ENCODE measurements around the gene IRF6. TPM values are rescaled to one million over a fixed set of nuclear protein-coding genes. Genes with fewer than 3 reads are reported as not detected.

Gene IRF6
- total RNA-seq, 2 donors from 2014 or later, result 0.20 to 1.1 TPM

DNA sequence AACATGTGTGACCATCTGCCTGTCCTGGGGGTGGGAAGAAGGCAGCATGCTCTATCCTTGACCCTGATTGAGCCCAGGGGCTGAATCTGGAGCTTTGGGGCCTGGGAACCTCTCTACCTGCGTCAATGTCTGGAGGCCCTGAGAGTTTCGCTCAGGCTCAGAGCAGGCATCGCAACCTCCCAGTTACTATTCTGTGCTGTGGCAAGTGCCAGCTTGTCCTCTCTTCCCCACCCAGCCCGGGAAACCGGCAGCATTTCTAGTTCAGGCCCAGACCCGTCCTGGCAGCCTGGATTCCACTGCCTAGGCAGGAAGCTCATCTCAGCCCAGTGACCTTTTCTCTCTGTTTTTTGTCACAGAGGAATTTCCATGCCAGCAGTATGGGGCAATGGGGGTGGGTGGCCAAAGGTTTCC, 10.0 kb upstream of the IRF6 start:
- ATAC-seq (no peak), DNase-seq (no peak)
- H3K4me3 Mint-ChIP-seq, result no peak overlapping the region
- H3K9me3 ChIP-seq (ENCODE audit: control insufficient read depth, low read length, poor library complexity, severe bottlenecking), result no peaks in the 10 kb centered on the region
- peaks cover 3% of the 10 kb centered on the region for H3K36me3 Mint-ChIP-seq (ENCODE audit: low read depth)
- H3K4me1 Mint-ChIP-seq, result peaks cover 9% of the 10 kb centered on the region
- H3K27ac Mint-ChIP-seq, result peak overlapping the region; percentile 85
- peaks cover 19% of the 10 kb centered on the region for H3K27me3 Mint-ChIP-seq

DNA sequence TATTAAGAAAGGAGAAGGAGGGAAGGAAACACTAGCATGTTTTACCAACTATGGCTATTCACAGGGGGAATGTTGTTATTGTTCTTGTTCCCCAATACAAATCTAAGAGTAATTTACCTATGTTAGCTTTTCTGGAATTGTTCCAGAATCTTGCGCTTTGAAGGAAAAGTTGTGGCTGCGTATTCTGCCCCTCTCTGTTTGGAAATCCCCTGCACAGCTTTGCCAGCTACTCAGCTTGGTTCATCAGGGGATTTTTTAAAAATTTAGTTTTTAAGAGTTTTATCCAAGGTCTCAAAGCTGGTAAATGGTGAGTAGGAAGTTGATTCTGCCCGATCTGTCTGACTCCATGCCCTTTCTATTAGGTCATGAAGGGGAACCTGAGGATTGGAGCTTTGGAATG, 9.5 kb upstream of the IRF6 start:
- Mint-ChIP-seq H3K27me3 (peaks cover 15% of the 10 kb centered on the region), H3K36me3 (ENCODE audit: low read depth) (peaks cover 3% of the 10 kb centered on the region), H3K4me1 (peaks cover 9% of the 10 kb centered on the region), H3K27ac (peak overlapping the region; percentile 85), H3K4me3 (no peak overlapping the region)
- ATAC-seq, result peak; percentile 81
- no peaks in the 10 kb centered on the region for H3K9me3 ChIP-seq (ENCODE audit: control insufficient read depth, low read length, poor library complexity, severe bottlenecking)
- DNase-seq, result no peak

DNA sequence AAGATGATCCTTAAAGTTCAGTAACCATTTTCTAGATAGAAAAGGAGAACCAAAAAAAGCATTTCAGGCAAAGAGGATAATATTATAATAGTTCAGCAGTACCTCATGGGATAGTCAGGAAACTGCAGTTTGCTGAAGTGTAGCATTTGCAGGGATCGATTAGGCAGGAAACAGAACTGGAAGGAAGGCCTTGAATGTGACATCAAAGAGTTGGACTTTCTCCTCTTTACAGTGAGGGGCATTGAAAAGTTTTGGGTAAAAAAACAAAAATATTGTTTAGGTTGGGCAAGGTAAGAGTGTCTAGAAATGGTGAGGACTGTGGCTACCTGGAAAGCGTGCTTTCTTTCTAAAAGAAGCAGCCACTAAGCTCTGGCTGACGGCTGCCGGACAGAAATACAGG, 8.0 kb upstream of the IRF6 start:
- H3K9me3 ChIP-seq (ENCODE audit: control insufficient read depth, low read length, poor library complexity, severe bottlenecking), result no peaks in the 10 kb centered on the region
- DNase-seq, result no peak
- no peak for ATAC-seq
- H3K4me3 Mint-ChIP-seq, result no peak overlapping the region
- H3K36me3 Mint-ChIP-seq (ENCODE audit: low read depth), result peaks cover 3% of the 10 kb centered on the region
- peaks cover 12% of the 10 kb centered on the region for H3K27me3 Mint-ChIP-seq
- H3K4me1 Mint-ChIP-seq, result peaks cover 9% of the 10 kb centered on the region
- no peak overlapping the region for H3K27ac Mint-ChIP-seq

DNA sequence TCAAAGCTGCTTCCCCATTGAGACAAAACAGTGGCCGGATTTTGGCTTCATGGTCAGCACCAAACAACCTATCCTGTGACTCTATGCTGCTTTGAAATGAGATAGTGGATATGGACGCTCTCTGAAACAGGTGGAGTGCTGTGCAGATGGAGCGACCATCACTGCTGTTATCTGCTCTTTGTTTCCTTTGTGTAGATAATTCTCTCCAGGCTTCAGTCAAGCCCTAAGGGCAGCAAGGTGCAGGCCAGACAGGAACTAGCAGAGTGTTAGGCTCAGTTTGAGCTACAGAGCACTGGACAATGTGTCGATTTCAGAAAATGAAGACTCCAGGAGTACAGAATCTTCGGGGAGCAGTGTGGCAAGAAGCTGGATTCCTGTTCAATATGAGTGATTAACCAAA, 4.8 kb upstream of the IRF6 start:
- DNase-seq (no peak), ATAC-seq (no peak)
- Mint-ChIP-seq H3K4me1 (peaks cover 11% of the 10 kb centered on the region), H3K4me3 (no peak overlapping the region), H3K27ac (no peak overlapping the region), H3K36me3 (ENCODE audit: low read depth) (no peaks in the 10 kb centered on the region), H3K27me3 (peaks cover 4% of the 10 kb centered on the region)
- no peaks in the 10 kb centered on the region for H3K9me3 ChIP-seq (ENCODE audit: control insufficient read depth, low read length, poor library complexity, severe bottlenecking)

DNA sequence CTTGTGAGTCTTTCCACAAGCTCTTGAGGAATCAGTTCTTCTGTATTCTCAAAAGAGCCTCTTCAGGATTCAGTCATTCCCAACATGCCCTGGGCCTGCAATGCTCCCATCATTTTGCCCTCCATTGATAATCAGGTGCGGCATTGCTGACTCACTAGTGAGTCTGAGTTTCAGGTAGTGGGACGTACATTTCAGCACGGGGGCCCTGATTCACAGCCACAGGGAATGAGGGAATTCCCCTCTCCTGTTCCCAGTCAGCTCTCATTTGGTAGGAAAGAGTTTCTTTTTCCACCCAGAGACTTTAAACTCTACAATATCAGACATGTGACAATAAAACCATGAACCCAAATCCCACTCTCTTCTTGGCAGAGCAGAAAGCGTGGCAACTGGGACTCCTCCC, 3.7 kb upstream of the IRF6 start:
- H3K27me3 Mint-ChIP-seq, result peaks cover 13% of the 10 kb centered on the region
- H3K27ac Mint-ChIP-seq, result no peak overlapping the region

DNA sequence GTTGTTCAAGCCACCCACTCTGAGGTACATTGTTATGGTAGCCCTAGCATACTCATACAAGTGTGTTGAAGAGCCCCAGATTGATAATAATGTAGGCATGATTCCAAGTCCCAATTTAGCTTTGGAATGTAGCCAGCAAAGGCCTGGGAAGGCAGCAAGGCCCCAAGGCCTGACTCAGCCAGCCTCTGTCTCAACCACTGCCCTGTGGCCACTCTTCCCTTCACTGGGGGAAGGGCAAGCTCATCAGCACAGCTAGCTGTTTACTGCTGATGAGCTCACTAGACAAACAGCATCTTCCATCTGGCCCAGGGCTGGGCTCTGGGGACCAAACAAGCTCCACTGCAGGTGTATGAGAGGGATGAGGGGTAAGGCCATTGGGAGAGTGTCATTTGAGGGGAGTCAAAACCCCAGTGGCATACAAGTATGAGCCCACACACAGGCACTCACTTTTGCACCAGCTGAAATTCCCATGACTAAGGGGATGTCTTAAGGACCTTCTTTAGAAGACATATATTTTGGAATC, 2.2 kb upstream of the IRF6 start:
- Mint-ChIP-seq H3K4me1 (peaks cover 6% of the 10 kb centered on the region), H3K4me3 (no peak overlapping the region), H3K27ac (no peak overlapping the region), H3K36me3 (ENCODE audit: low read depth) (no peaks in the 10 kb centered on the region), H3K27me3 (peaks cover 21% of the 10 kb centered on the region)
- DNase-seq (no peak), ATAC-seq (no peak)
- no peaks in the 10 kb centered on the region for H3K9me3 ChIP-seq (ENCODE audit: control insufficient read depth, low read length, poor library complexity, severe bottlenecking)

More for the DNA sequence above, 3.7 kb upstream of the IRF6 start:
- DNase-seq (no peak), ATAC-seq (no peak)
- H3K4me3 Mint-ChIP-seq, result no peak overlapping the region
- peaks cover 6% of the 10 kb centered on the region for H3K4me1 Mint-ChIP-seq
- H3K9me3 ChIP-seq (ENCODE audit: control insufficient read depth, low read length, poor library complexity, severe bottlenecking), result no peaks in the 10 kb centered on the region
- H3K36me3 Mint-ChIP-seq (ENCODE audit: low read depth), result no peaks in the 10 kb centered on the region

DNA sequence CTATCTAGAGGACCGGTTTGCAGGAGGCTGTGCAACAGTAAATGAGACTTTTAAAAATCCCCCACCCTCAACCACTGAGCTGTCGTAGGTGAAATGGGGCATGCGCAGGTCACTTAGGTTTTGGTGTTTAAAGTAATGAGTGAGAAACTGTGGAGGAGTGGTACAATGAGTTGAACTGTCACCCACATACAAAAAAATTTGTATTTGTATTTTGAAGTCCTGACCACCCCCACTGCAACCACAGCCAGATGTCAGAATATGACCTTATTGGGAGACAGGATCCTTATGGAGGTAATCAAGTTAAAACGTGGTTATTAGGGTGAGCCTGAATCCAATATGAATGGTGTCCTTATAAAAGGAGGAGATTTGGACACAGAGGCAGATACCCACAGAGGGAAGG, 1.6 kb upstream of the IRF6 start:
- H3K4me1 Mint-ChIP-seq, result peaks cover 6% of the 10 kb centered on the region
- ATAC-seq (no peak), DNase-seq (no peak)
- H3K9me3 ChIP-seq (ENCODE audit: control insufficient read depth, low read length, poor library complexity, severe bottlenecking), result no peaks in the 10 kb centered on the region
- no peak overlapping the region for H3K4me3 Mint-ChIP-seq
- H3K36me3 Mint-ChIP-seq (ENCODE audit: low read depth), result no peaks in the 10 kb centered on the region
- peaks cover 23% of the 10 kb centered on the region for H3K27me3 Mint-ChIP-seq
- no peak overlapping the region for H3K27ac Mint-ChIP-seq

DNA sequence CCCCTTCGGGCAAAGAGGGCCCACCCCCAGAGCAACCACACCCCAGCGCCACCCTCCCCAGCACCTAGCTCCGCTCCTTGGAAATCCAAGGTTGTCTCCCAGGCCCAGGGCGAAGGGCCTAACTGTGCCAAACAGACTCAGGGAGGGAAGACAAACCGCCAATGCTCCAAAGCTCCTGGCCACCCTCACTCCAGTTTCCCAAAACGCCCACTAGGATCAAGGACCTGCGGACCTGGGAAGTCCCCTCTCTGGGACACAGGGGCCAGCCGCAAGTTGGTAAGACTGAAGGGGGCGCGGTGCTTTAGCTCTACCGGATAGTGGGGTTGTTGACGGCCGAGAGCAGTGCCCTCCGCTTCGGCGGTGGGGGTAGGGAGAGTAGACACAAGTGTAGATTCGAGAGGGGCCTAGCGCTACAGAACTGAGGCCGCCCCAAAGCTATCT, 581 bp downstream of the IRF6 start:
- no peak for ATAC-seq
- H3K4me3 Mint-ChIP-seq, result peak overlapping the region; percentile 86
- peaks cover 38% of the 10 kb centered on the region for H3K27me3 Mint-ChIP-seq
- no peaks in the 10 kb centered on the region for H3K9me3 ChIP-seq (ENCODE audit: control insufficient read depth, low read length, poor library complexity, severe bottlenecking)
- no peak for DNase-seq
- H3K4me1 Mint-ChIP-seq, result peaks cover 6% of the 10 kb centered on the region
- H3K36me3 Mint-ChIP-seq (ENCODE audit: low read depth), result peaks cover 2% of the 10 kb centered on the region
- H3K27ac Mint-ChIP-seq, result no peak overlapping the region

DNA sequence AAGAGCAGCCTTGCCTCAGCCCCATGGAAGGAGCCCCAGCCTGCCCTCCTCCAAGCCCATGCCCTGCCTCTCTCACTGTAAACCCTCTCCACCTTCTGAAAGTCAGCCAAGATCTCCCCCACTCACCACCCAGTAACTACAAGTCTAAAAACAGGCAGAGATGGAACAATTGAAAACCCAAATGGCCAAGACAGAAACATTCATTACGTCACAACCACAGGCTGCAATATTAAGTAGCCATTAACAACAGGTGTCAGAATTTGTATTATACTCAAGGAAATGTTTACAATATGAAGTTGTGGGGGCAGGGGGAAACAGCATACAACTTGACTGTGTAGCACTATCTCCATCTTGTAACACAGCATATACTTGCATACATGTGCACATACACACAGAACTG, 2.4 kb downstream of the IRF6 start:
- Mint-ChIP-seq H3K27ac (no peak overlapping the region), H3K27me3 (peaks cover 38% of the 10 kb centered on the region)
- DNase-seq, result no peak

DNA sequence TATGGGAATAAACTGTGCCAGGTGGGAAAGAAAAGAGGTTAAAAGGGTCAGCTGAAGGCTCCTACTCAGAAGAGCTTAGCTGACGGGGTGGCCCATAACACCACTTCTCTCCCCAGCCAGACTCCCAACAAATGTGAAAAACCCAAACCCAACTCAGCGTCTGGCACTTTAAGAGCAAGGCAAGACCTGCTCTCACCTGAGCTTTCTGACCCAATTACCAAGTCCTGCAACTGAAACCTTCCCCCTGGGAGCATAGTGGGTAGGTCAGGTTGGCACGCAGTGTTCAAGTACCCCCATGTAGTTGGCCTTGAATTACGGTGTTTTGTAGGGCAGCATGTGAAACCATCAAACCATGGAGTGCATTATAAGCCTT, 3.2 kb downstream of the IRF6 start:
- DNase-seq (no peak), ATAC-seq (no peak)
- Mint-ChIP-seq H3K27me3 (peaks cover 45% of the 10 kb centered on the region), H3K4me1 (peaks cover 6% of the 10 kb centered on the region), H3K36me3 (ENCODE audit: low read depth) (peaks cover 2% of the 10 kb centered on the region), H3K4me3 (no peak overlapping the region), H3K27ac (no peak overlapping the region)
- H3K9me3 ChIP-seq (ENCODE audit: control insufficient read depth, low read length, poor library complexity, severe bottlenecking), result no peaks in the 10 kb centered on the region

More for the DNA sequence above, 2.4 kb downstream of the IRF6 start:
- ATAC-seq, result no peak
- H3K36me3 Mint-ChIP-seq (ENCODE audit: low read depth), result peaks cover 2% of the 10 kb centered on the region
- no peak overlapping the region for H3K4me3 Mint-ChIP-seq
- no peaks in the 10 kb centered on the region for H3K9me3 ChIP-seq (ENCODE audit: control insufficient read depth, low read length, poor library complexity, severe bottlenecking)
- peaks cover 6% of the 10 kb centered on the region for H3K4me1 Mint-ChIP-seq

DNA sequence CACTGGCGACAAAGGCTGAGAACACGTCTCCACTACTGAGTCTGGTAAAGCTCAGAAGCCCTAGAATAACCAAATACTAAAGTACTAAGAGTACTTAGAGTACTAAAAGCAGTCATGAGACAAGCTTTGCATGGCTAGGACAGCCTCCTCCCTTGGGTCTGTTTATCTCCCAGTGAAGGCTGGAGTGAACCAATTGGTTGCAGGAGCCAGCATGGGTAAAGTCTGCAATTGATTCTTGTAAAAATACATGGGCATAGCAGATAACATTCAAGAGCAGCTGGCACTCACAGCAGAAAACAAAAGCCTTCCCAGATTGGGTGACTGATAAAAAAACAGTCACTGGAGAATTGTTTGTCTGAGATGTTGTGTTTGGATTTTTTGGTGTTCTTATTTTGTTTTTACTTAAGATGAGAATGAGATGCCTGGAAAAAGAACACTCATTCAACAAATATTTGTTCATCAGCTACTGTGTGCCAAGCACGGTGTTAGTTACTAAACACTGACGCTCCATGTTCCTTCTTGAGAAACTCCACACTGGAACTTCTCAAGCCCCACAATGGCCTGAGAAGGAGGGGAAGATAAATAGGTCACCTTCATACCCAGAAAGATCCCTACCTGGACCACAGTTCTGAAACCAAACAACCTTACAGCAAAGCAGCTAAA, 3.7 kb downstream of the IRF6 start:
- Mint-ChIP-seq H3K4me3 (no peak overlapping the region), H3K27me3 (peaks cover 45% of the 10 kb centered on the region), H3K27ac (no peak overlapping the region), H3K36me3 (ENCODE audit: low read depth) (peaks cover 2% of the 10 kb centered on the region), H3K4me1 (peaks cover 6% of the 10 kb centered on the region)
- DNase-seq, result no peak
- no peak for ATAC-seq
- no peaks in the 10 kb centered on the region for H3K9me3 ChIP-seq (ENCODE audit: control insufficient read depth, low read length, poor library complexity, severe bottlenecking)

DNA sequence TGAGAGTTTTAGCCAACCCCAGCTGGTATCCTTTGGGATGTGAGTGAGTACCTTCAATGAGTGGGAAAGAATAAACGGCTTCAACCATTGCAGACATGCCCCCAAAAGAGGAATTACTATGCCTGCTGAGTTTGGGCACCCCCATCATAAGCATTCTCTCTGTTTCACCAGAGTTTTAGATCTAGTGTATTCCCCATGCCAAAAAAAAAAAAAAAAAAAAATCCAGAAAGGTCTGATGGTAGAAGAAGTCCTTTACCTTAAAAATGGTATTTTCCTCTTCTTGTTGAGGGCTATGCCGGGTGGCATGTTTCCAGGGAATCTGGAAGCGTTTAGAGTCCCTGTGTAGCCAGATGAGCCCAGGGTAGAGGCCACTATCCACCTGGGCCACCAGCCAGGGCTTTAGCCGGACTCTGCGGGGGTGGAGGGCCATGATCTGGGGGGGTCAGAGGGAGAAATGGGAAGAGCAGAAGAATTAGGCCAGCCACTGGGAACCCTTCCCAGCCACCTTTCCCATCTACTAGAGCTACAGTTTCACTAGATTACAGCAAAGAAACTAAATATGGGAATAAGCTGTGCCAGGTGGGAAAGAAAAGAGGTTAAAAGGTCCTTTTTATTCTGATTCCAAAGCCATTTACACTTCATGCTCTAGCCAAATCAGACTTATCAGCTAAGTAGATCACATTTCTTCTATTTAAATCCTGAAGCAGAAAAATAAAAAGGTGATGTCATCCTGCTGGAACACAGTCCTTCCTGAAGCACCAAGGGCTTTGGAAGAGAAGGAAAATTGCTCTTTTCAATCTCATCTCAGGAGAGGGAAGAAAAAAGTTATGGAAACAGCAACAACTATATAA, 4.7 kb downstream of the IRF6 start:
- no peak for DNase-seq

DNA sequence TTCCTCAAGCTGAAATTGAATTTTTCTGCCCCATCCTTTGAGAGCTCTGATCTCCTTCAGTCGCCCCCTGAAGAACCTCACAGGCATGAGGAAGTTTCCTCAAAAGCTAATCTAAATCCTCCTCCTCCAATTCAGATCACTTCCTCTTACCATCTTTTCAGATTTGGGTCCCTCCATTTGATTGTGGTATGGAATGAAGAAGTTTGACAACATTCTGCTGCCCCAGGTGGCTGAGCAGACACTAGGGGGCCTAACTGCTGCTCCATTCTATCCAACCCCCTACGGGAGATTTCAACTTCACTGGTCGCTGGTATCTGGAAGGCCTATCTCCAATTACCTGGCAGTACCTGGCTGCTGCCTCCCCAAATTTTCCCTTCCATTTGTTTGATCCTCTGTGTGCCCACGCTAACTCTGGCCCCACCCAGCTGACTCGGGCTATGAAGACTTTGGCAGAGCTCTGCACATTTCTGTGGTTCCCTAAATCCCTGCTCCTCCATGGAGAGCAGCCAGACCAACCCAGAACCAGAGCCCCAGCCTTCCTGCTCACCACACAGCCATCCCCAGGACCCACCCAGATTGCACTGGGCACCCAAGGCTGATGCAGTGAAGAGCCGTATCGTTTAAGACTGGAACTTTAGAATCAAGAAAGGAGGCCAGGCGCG, 7.8 kb downstream of the IRF6 start:
- H3K27me3 Mint-ChIP-seq, result peaks cover 54% of the 10 kb centered on the region
- H3K27ac Mint-ChIP-seq, result no peak overlapping the region
- no peak for ATAC-seq
- no peak overlapping the region for H3K4me3 Mint-ChIP-seq
- no peaks in the 10 kb centered on the region for H3K4me1 Mint-ChIP-seq
- peaks cover 5% of the 10 kb centered on the region for H3K36me3 Mint-ChIP-seq (ENCODE audit: low read depth)
- no peaks in the 10 kb centered on the region for H3K9me3 ChIP-seq (ENCODE audit: control insufficient read depth, low read length, poor library complexity, severe bottlenecking)
- no peak for DNase-seq

More for the DNA sequence above, 4.7 kb downstream of the IRF6 start:
- no peaks in the 10 kb centered on the region for H3K9me3 ChIP-seq (ENCODE audit: control insufficient read depth, low read length, poor library complexity, severe bottlenecking)
- peaks cover 5% of the 10 kb centered on the region for H3K4me1 Mint-ChIP-seq
- H3K27ac Mint-ChIP-seq, result no peak overlapping the region
- peaks cover 2% of the 10 kb centered on the region for H3K36me3 Mint-ChIP-seq (ENCODE audit: low read depth)
- peaks cover 51% of the 10 kb centered on the region for H3K27me3 Mint-ChIP-seq
- ATAC-seq, result no peak
- H3K4me3 Mint-ChIP-seq, result no peak overlapping the region
